ENCODE data around the gene IFNA2.
"Not testable (repeated sequence)": the region's sequence is repeated elsewhere in the genome, so short reads cannot be mapped to it uniquely, and the experiment has no call there.

The IFNA2 gene

DNA sequence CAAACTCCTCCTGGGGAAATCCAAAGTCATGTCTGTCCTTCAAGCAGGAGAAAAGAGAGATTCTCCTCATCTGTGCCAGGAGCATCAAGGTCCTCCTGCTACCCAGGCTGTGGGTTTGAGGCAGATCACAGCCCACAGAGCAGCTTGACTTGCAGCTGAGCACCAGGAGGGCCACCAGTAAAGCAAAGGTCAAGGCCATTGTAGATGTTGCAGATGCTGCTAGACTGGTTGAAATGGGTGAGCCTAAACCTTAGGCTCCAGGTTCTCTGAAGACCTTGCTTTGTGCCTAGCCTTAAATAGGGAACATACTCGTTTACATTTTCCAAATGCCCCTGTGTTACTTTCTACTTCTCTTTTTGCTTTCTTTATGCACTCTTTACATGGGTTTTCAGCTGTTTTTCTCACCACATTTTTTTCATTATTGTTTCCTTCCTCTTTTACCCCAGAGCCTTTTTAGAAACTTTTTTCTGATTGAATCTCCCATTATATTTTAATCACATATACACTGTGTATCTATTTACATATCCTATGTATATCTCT is at the start of gene IFNA2:
IFNA2 (minus strand) TSS at position 268 of the 540 bp plus-strand sequence; CDS start at position 199, 69 bp downstream.
- DNase-seq (ENCODE audit: low spot score) = no peak

DNA sequence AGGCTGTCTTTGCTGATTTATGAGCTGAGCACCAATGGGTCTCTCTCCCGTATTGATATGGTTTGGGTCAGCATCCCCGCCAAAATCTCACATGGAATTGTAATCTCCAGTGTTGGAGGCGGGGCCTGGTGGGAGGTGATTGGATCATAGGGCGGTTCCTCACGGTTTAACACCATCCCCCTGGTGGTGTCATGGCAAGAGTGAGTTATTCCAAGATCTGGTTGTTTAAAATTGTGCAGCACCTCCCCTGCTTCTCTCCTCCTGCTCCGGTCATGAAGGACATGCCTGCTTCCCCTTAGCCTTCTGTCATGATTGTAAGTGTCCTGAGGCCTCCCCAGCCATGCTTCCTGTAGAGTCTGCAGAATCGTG is 49.8 kb upstream of the IFNA2 start:
- not testable (repeated sequence) for DNase-seq (ENCODE audit: low spot score)

DNA sequence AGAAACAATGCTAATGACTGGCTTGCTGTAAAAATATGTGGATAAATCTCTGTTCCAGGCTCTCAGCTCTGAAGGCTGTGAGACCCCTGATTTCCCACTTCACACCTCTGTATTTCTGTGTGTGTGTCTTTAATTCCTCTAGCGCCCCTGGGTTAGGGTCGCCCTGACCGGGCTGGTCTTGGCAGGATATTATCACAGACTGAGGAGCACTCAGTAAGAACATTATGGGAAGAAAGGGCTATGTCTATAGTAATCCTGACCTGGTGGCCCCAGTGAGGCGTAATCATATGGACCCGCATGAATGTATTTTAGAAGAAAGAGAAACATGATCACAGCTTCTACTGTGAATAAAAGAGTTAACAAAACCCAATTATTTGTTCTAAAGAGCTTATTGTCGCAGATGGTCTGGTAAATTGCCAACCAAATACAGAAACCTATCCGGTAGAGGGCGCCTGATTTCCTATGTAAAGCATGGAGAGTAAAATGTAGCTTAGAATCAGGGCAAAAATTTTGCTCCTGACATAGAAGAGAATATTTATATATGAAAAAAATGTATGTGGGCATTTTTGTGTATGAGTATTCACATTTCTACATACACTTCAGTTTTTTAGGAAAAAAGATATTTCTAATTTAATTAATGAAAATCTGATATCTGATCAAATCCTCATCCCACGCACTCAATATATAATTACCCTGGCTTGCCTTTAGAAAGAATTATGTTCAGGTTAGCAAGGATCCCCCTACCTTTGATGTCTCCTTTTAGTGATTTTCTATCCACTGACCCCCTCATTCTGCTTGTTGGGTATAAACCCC is 49.2 kb upstream of the IFNA2 start:
- DNase-seq (ENCODE audit: low spot score) = no peak

DNA sequence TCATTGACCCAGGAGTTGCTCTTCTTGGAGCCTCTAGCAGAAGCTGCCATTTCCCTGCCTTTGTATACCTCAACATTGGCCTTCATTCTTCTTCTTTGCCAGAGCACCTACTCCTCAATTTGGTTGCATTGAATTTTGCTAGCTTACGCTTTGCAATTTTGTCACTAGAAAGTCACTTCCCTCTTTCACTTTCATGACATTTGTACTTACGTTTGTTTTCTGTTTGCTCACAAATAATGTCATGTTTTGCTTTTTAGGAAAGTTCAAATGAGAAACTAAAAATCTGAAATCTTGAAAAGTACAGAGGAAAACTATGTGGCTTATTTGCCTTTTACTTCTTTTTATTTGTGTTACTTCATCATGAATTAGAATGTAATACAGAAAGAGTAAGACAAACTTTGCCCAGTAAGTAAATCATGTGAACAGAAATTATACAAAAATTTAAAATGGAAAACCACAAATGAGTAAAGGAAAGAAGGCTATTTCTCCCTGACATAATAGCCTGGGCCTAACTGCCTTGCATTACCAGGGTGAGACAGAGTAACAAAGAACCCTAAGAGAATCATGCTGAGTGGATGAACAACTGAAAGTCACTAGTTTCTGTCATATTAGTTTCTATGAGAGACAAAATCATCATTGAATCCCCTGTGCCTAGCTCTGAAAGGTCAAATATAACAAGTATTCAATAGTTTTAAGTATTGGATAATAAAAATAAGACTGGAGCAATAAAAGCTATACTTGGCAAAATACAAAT is 47.7 kb upstream of the IFNA2 start:
- no peak for DNase-seq (ENCODE audit: low spot score)

DNA sequence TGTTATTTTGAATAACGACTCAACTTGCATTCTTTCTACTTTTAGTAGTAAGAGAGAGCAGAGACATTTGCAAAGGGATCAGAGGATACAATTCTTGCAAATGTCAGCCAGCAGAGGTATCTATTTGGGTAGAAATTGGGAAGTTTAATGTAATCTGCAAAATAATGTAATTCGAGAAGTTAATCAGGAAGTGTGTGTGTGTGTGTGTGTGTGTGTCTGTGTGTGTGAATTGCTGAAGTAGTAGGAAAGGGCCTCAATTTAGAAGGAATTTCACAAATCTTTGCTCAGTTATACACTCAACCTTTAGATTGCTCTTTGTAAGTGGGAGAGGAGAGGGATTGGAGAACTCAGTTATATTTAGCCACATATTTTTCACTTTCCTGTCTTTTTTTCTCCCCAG is 44.0 kb upstream of the IFNA2 start:
- no peak for DNase-seq (ENCODE audit: low spot score)

DNA sequence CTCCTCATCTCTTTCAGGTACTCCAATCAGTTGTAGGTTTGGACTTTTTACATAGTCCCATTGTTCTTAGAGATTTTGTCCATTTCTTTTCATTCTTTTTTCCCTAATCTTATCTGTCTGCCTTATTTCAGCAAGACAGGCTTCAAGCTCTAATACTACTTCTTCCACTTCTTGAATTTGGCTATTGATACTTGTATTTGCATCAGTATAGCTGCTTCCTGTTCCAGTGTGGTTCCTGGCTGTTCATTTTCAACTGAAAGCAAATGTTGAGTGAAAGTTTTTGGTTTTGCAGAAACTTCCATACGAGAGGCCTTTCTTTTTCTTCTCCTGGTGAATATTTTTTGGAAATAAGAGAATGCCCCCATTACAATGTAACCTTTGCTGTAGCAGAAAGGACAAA is 43.0 kb upstream of the IFNA2 start:
- no peak for DNase-seq (ENCODE audit: low spot score)

DNA sequence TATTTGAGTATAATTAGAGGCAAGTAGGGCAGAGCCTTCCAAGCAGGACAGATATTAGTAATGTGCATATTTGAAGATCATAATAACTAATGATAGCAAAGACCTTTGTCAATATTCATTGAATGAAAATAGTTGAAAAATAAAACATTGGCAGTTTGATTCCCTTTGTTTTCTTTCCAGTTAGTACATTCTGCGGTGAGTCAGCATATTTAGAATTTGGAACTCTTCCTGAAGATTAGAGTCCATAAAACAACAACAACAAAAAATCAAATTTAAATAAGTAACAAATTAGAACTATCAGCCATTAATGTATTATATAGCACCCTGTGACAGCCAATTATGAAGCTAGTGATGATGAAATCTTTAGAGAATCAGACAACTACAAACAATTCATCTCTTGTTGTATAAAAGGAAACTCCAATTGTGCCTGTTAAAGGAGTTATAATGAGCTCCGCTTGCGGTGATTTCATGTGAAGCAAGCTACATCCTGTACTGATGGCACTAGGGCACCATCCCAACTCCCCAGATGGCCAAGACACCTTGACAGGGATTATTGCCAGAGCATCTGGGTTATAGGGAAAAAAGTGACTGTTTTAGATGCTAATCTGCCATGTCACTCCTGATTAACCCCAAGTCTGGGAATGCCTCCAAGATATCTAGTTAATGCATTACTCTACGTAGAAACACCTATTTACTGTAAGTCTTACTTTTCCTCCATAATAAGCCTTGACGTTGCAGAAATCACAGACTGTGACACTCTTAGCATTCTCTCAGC is 30.5 kb upstream of the IFNA2 start:
- no peak for DNase-seq (ENCODE audit: low spot score)

DNA sequence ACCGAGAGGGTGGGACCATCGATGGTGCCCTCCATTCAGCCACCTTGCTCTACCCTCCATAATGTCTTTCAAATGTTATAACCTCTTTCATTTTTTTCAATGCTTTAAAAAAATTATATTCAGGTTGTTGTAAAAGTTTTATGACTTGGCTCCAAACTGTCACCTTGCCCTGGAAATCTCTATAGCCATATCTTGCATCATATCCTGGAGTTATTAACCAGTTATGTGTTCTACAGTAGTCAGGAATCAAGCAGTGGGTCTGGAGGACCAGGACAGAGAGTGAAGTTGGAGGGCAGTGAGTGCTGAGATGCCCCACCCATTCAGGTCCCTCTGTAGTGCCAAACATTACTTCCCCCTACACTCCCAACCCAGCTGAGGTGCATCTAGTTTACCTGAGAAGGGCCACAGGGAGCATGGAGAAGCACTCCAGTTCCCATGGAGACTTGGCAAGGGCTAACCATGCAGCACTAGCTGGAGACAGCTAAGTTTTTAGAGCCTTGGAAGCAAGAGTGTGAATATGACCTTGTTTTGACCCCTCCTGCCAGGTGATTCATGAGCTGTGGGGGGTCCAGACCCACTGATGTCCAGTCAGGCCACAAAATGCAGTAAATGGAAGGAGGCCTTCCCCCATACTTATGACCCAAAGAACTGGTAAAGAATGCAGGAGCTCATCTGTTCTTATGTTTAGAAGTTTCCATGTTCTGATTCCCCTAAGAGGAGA is 29.2 kb upstream of the IFNA2 start:
- DNase-seq (ENCODE audit: low spot score) = no peak

DNA sequence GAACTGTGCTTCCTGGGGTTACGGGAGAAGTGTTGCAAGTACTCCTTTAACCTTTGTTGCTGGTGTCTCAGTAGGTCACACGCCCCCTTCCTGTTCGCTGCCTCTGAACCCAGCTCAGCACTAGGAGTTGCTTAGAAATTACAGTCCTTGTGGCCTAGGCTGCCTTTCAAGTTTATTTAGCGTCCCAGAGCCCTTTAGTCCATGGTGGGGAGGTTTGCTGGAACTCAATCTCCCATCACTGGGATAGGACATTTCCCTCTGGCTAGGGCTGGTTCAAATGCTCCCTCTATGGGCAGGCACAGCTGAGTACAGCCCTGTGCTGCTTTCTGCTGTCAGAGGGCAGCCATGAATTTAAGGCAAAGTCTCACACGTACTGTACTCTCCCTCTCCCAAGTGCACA is 28.4 kb upstream of the IFNA2 start:
- DNase-seq (ENCODE audit: low spot score) = no peak

DNA sequence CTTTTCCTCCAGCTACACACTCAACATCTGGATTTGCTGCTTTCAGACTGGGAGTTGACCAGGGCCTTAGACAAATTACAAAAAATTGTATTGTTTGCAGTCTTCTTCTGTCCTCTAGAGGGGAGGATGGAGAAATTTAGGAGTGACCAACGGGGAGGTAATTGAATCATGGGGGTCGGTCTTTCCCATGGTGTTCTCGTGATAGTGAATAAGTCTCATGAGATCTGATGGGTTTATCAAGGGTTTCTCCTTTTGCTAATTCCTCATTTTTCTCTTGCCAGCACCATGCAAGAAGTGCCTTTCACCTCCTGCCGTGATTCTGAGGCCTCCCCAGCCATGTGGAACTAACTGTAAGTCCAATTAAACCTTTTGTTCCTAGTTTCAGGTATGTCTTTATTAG is 28.0 kb upstream of the IFNA2 start:
- DNase-seq (ENCODE audit: low spot score) = no peak

DNA sequence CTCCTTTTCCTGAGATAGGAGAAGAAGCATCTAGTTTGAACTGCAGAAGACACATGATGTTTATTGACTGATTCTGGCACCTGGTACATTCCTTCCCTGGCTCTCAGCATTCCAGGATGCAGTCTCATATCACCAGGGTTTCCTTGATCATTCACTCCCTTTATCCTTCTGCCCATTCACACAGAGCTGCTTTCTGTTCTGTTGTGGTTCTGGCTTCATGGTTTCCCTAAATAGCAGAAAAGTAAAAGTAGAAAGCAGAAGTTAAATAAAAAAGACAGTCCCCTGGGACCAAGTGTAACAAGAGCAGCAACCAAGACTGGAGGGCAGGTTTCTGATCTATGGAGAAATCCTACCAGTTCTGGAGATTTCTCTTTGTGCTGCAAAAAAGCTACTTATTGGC is 26.9 kb upstream of the IFNA2 start:
- DNase-seq (ENCODE audit: low spot score) = no peak

DNA sequence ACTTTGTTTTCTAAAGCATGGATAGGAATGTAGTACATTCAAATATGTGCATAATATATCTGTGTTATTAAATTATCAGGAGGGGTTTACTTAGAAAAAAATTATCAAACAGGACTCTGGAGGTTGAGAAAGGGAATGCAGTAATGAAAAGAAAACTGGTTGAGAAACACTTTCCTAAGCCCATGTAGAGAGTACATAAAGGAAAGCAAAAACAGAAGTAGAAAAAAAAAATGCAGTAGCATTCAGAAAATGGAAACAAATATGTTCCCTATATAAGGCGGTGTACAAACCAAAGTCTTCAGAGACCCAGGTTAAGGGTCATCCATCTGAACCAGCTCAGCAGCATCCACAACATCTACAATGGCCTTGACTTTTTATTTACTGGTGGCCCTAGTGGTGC is 23.6 kb upstream of the IFNA2 start, which contains the start of gene IFNA8:
IFNA8 (plus strand) TSS at position 301 of the 400 bp plus-strand sequence; CDS start at position 361, 60 bp downstream.
- DNase-seq (ENCODE audit: low spot score) = no peak

DNA sequence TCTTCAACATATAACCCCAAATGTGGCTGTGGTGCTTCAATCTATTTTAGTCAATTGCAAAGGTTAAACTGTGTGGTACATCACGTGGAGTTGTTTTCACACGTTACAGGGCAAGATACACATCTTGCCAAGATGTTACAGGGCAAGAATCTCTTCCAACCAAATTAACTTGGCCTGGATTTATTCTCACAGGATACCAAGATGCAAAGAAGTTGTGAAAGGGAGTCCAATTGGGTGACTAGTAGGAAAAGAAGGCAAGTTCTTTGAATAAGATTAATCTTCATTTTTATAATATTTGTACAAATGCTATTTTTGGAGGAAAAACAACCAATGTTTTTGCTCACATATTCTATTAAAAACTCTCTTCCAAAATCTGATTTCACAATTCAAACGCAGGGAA is 18.9 kb upstream of the IFNA2 start:
- no peak for DNase-seq (ENCODE audit: low spot score)

DNA sequence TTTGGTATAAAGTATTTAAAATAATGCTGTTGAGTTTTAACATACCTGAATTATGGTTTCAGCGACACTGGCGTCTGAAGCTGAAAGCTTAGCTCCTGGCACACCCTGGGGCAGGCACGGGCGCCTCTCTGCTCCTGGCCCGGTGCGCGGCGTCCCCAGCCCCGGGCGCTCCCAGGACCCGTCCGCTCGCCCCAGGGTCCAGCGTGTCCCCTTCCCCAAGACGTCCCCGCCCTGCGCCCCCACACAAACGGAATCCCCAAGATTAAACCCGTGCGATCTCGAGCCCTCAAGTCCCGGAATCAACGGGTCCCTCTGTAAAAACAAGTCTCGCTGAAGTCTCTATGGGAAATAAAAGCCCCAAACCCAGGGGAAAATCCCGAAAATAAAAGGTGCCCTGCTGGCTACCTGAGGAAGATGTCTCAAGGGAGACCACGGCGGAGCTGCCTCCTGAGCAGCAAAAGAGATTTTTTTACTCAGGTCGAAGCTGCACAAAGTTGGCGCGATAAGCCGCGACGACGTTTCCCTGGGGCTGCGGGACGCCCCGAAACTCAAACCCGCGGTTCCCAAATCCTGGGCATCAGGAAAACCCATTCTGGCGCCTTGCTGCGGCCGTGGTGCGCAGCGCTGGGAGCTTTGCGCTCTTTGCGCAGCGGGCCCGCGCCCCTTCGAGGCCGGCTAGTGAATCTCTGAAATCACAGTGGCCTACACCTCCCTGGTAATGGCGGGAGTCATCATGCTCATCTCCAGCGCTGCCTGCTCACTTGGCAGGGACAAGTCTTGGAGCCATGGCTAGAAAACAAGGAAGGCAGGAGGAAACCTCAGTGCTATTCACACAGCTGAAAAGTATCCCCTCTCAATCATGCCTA is 17.4 kb upstream of the IFNA2 start:
- no peak for DNase-seq (ENCODE audit: low spot score)

DNA sequence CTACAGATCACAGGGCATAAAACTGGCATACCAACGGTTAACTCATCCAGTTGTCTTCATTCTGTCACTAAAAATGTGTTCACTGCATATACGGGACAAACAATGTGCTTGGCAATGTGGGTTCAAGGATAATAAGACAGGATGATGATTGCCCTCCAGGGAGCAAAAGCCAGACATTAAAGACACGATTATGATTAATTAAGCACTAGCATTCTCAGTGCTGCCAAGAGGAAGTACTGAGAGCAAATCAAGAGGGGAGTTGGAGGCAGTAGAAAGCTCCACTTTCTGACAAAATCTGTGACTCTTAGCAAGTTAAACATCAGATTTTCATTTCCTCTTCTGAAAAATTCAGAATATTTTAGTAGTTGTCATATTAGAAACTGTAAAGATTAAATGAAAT is 14.8 kb upstream of the IFNA2 start:
- DNase-seq (ENCODE audit: low spot score) = no peak

DNA sequence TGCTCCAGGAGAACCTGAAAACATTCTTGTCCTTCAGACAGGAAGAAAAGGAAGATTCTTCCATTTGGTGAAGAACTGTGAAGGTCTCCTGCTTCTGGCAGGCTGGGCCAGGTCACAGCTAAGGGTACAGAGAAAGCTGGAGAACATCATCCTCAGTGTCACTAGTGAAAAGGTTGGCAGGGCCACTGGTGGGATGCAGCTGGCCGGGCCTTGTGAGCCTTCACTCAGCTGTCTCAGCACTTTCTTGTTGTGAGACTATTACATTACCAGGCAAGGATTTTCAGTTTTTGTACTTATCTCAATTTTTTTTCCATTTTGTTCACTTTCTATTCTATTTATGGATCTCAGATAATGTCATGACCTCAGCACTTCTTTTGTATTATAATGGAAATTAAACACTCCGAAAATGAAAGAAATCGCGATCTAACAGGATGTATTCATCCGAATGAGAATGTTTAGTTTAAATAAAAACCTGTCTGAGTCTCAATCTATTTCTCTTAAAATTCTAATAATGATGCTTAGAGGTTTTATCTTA is 13.8 kb upstream of the IFNA2 start:
- DNase-seq (ENCODE audit: low spot score) = no peak

DNA sequence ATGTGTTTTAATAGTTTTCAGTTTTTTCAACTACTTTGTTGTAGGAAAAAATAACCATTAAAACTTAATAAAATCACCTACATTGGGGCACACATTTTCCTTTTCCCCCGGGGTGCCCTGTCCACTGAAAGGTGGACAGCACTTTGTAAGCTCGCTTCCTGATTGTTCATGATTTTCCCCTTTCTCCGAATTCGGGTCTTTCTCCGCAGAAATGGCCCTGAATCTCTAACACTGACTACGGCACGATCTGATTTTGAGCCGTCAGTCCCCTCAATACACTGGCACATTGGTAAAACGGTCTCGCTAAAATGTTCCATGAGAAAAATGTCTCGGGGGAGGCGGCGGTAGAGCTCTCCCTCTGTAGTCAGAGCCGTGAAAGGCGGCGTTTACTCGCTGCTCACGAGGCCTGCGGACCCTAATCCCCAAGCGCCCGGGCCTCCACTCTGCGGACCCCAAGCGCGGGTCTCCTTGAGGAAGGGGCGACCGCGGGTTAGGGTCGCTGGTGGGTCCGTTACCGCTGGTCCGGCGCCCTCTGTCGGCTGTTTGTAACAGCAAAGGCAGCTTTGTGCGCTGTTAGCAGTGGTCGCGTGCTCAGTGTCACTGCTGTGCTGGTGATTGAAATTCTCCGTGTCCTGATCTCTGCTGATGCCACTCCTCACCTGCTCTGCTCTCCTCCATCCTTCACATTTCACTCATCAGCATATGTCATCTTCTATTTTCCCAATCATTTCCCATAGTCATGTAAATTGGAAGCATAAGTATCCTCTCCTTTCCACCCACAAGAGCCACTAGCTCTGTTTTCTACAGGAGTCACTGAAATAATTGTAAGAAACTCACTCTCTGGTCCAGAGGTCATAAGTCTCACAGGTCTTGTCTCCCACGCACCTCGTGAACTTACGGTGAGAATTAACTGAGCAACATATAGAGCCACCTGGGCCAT is 10.8 kb upstream of the IFNA2 start:
- peak; percentile 30 for DNase-seq (ENCODE audit: low spot score)

DNA sequence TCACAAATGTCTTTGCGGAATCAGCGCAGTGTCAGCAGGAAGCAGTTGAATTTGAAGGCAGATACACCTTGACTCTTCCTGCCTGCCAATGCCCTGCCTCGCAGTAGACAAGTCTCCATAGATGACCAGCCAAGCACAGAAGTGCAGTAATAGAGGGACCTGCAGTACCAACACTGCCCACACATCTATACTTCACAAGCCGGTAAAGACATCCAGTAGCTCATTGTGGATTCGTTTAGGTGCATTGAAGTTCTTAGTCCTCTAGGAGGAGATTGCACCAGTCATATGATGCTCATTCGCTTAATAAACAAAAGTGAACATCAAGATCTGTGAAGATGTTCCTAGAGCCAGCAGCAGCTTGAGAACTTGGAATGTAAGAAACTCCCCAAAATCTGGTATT is 7.1 kb upstream of the IFNA2 start:
- DNase-seq (ENCODE audit: low spot score) = peak; percentile 23

DNA sequence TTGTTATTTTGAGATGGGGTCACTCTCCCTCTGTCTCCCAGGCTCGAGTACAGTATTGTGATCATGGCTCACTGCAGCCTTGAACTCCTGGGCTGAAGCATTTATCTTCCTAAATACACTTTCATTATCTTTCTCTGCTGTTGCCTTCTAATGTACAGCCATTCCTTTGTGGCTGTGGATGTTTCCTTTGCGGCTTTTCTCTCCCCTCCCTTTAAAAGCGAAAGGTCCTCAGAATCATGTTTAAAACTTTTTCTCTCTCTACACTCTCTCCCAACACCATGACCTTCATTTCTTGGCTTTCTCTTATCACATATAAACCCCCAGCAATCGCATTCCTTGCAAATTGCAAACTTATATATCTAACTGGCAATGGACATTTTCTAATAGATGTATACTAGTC is 1.6 kb downstream of the IFNA2 start:
- no peak for DNase-seq (ENCODE audit: low spot score)

Measured in HuH-7 (cell line).